Measurements from ENCODE around the gene SNX25. TPM values are rescaled to one million over a fixed set of nuclear protein-coding genes. Genes with fewer than 3 reads are reported as not detected.

Gene SNX25
- total RNA-seq, 1 experiment from 2014 or later: 16.7 TPM

GRCh38 chr4:185221491-185221890, 12.1 kb downstream of the SNX25 start:
- TF ChIP-seq TCF7L2 (IDR thresholded peaks at IDR 0.05; ENCODE audit: low read depth, low read length): no peak
- TF ChIP-seq SIN3A (IDR thresholded peaks at IDR 0.05; ENCODE audit: borderline replicate concordance, insufficient read depth, low read depth, low read length): no peak
- TF ChIP-seq CTCF (IDR thresholded peaks at IDR 0.05): no peak
- TF ChIP-seq, protein P1, sequence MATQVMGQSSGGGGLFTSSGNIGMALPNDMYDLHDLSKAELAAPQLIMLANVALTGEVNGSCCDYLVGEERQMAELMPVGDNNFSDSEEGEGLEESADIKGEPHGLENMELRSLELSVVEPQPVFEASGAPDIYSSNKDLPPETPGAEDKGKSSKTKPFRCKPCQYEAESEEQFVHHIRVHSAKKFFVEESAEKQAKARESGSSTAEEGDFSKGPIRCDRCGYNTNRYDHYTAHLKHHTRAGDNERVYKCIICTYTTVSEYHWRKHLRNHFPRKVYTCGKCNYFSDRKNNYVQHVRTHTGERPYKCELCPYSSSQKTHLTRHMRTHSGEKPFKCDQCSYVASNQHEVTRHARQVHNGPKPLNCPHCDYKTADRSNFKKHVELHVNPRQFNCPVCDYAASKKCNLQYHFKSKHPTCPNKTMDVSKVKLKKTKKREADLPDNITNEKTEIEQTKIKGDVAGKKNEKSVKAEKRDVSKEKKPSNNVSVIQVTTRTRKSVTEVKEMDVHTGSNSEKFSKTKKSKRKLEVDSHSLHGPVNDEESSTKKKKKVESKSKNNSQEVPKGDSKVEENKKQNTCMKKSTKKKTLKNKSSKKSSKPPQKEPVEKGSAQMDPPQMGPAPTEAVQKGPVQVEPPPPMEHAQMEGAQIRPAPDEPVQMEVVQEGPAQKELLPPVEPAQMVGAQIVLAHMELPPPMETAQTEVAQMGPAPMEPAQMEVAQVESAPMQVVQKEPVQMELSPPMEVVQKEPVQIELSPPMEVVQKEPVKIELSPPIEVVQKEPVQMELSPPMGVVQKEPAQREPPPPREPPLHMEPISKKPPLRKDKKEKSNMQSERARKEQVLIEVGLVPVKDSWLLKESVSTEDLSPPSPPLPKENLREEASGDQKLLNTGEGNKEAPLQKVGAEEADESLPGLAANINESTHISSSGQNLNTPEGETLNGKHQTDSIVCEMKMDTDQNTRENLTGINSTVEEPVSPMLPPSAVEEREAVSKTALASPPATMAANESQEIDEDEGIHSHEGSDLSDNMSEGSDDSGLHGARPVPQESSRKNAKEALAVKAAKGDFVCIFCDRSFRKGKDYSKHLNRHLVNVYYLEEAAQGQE (IDR thresholded peaks at IDR 0.05; ENCODE audit: insufficient read depth in 1 of 2, low read depth in 2 of 2, low read length in 1 of 2): no peak
- no peak for TF ChIP-seq POLR2AphosphoS5 (IDR thresholded peaks at IDR 0.05; ENCODE audit: low read depth, low read length)
- Histone ChIP-seq H3K27me3 (ENCODE audit: control insufficient read depth, insufficient read depth, low read length) (no peaks in the 10 kb centered on the region), H3K4me1 (ENCODE audit: control insufficient read depth, insufficient read depth, low read length) (no peaks in the 10 kb centered on the region), H3K27ac (ENCODE audit: low read length) (no peak overlapping the region), H3K9me3 (ENCODE audit: control insufficient read depth, insufficient read depth, low read depth, low read length) (no peaks in the 10 kb centered on the region), H3K36me3 (ENCODE audit: control insufficient read depth, insufficient read depth, low read length) (no peaks in the 10 kb centered on the region), H3K4me3 (ENCODE audit: low read depth in 2 of 2, low read length in 2 of 2) (no peak overlapping the region)
- POLR2A ChIA-PET: no interaction called here
- DNase-seq (ENCODE audit: low read depth, low spot score) (no peak), ATAC-seq (no peak)
- CTCF ChIA-PET: no interaction called here
- in situ Hi-C loops (cut with HindIII; ENCODE audit: low pct_unique_long_range_greater_than_20kb, low sequenced_read_pairs): no loop called here
- no TSS peak for BruUV-seq (replicated peaks)
- intact Hi-C loops (cut with micrococcal nuclease; ENCODE audit: unreplicated experiment): no loop called here

- ATAC-seq: no peak
- no peak overlapping the region for H3K4me3 ChIP-seq (ENCODE audit: low read depth in 2 of 2, low read length in 2 of 2)
- intact Hi-C loops (cut with micrococcal nuclease; ENCODE audit: unreplicated experiment) (no loop called here), in situ Hi-C loops (cut with HindIII; ENCODE audit: low pct_unique_long_range_greater_than_20kb, low sequenced_read_pairs) (no loop called here)
- POLR2A ChIA-PET: no interaction called here
- H3K9me3 ChIP-seq (ENCODE audit: control insufficient read depth, insufficient read depth, low read depth, low read length): no peaks in the 10 kb centered on the region
- H3K27me3 ChIP-seq (ENCODE audit: control insufficient read depth, insufficient read depth, low read length): no peaks in the 10 kb centered on the region
- BruUV-seq (replicated peaks): no TSS peak
- H3K36me3 ChIP-seq (ENCODE audit: control insufficient read depth, insufficient read depth, low read length): no peaks in the 10 kb centered on the region
- no peak for DNase-seq (ENCODE audit: low read depth, low spot score)
- no peak overlapping the region for H3K27ac ChIP-seq (ENCODE audit: low read length)
- CTCF ChIA-PET: no interaction called here
- TF ChIP-seq, protein P1 (IDR thresholded peaks at IDR 0.05; ENCODE audit: insufficient read depth in 1 of 2, low read depth in 2 of 2, low read length in 1 of 2): no peak
- no peak for TF ChIP-seq POLR2AphosphoS5 (IDR thresholded peaks at IDR 0.05; ENCODE audit: low read depth, low read length)
- TF ChIP-seq SIN3A (IDR thresholded peaks at IDR 0.05; ENCODE audit: borderline replicate concordance, insufficient read depth, low read depth, low read length): no peak
- no peak for TF ChIP-seq CTCF (IDR thresholded peaks at IDR 0.05)
- no peak for TF ChIP-seq TCF7L2 (IDR thresholded peaks at IDR 0.05; ENCODE audit: low read depth, low read length)
- no peaks in the 10 kb centered on the region for H3K4me1 ChIP-seq (ENCODE audit: control insufficient read depth, insufficient read depth, low read length)
Measured at GRCh38 chr4:185221912-185222311, 12.5 kb downstream of the SNX25 start.
